Pancreas (tissue), 10 donors: Measurements from ENCODE around the gene SNCG. TPM values are rescaled to one million over a fixed set of nuclear protein-coding genes. Genes with fewer than 3 reads are reported as not detected.

Experiments
- ATAC-seq, 4 donors: fragments of 200-7000 bp; cut with Tn5 transposase; one replicate each; pipeline versions ENCODE4 v1.8.0 to v1.9.1; 2020; ENCODE audit warnings: mild to moderate bottlenecking in 4 of 4, moderate library complexity in 4 of 4
- DNase-seq, 6 donors: peaks; one replicate each; pipeline ENCODE4 v3.0.0-alpha.2; 2020
- FAIRE-seq: peaks from 2 replicates; lab custom pipeline; 2012; peaks lifted over from hg19 to GRCh38; lab: Jason Lieb, UNC
- H3K27ac ChIP-seq, 4 donors: fragments of 200-600 bp; sonication (generic); 1 replicate in 3 of 4; 2 replicates in 1 of 4; pipeline versions ENCODE4 v1.5.0 to v1.8.0; 2020
- H3K27me3 ChIP-seq, 4 donors: fragments of 200-600 bp; one replicate each; pipeline ENCODE4 v1.8.0; 2021
- H3K36me3 ChIP-seq, 3 donors: fragments of 200-600 bp; sonication (generic) in 1 of 3; one replicate each; pipeline versions ENCODE4 v1.5.0 to v1.8.0; 2020 to 2021
- H3K4me1 ChIP-seq, 3 donors: fragments of 200-600 bp; one replicate each; pipeline ENCODE4 v1.8.0; 2021
- H3K4me3 ChIP-seq, 4 donors: fragments of 200-600 bp; sonication (generic) in 2 of 4; one replicate each; pipeline versions ENCODE4 v1.5.0 to v1.8.0; 2020 to 2021
- H3K9me3 ChIP-seq, 4 donors: fragments of 200-600 bp; one replicate each; pipeline ENCODE4 v1.8.0; 2021
- CTCF ChIP-seq, 4 donors: fragments of 200-600 bp; sonication (generic) in 3 of 4; IDR thresholded peaks; one replicate each; pipeline versions ENCODE4 v1.5.0 to v1.8.0; 2021; ENCODE audit warnings: antibody characterized with exemption in 4 of 4
- WGBS, 2 donors: extraction: QIAGEN DNeasy Blood & Tissue Kit; methylation state at CpG; one replicate each; pipeline ENCODE4 v1.1.7; 2013; 5-methylcytosine and 5-hydroxymethylcytosine counted together
- intact Hi-C, 3 donors: fragments of 100-400 bp; cut with DNase I; formaldehyde crosslinking; loops; one replicate each; pipeline versions ENCODE4 v1.11.1 to v1.14.2; 2022
- polyA plus RNA-seq, 2 donors: library from polyadenylated mRNA; stranded (reverse); fragments of 200-250 nt; gene quantifications; one replicate each; pipeline ENCODE4 v1.2.3, GENCODE V29; 2013
- total RNA-seq, 6 donors: library from RNA; stranded (reverse); fragmentation: NEBNext Ultra II Directional in 4 of 6; extraction: Animal tissue kit (Norgen Biotek cat#: 25700) in 4 of 6; gene quantifications; one replicate each; pipeline versions ENCODE4 v1.2.1 to v1.2.4, GENCODE V29; 2021 to 2023
- donor health status: healthy with polysubstance abuse.
- donor health status: DM: no; HTN: no; CAD: no; lungs with moderate emphysema.
- donor health status: DM: no; HTN: no; CAD: no.
- donor health status: control.
- donor health status: control.
- donor health status: Bipolar disorder and iron deficiency.
- donor health status: DM: yes; HTN: yes; CAD: no.
- donor health status: DM: no; HTN: no; CAD: no.
- donor health status: DM: no; HTN: no; CAD: no.
- donor health status: DM: yes; HTN: yes; CAD: no.

The SNCG gene
- total and polyA plus RNA-seq, 8 donors, result 1.2 to 20.3 (median 2.2) TPM

GRCh38 chr10:86960863-86961434, 2.5 kb downstream of the SNCG start:
- peak in 2 of 6 donors; percentile 28 to 31 for DNase-seq
- no peak for TF ChIP-seq CTCF (IDR thresholded peaks at IDR 0.05)
- H3K36me3 ChIP-seq, result no peaks in the 10 kb centered on the region
- no peaks in the 10 kb centered on the region for H3K27me3 ChIP-seq
- no peaks in the 10 kb centered on the region for H3K4me1 ChIP-seq
- 52 to 55% methylated on average over 9 of the region's 9 CpGs for WGBS, 2 donors
- no peaks in the 10 kb centered on the region for H3K9me3 ChIP-seq
- no peak overlapping the region for H3K27ac ChIP-seq
- FAIRE-seq, result no peak
- no peak overlapping the region for H3K4me3 ChIP-seq
- intact Hi-C loops, result loop anchor here in 1 of 3 donors (5.0 kb wide), 1 partner anchor 269 kb away; no protein-coding TSS in a partner anchor
- peak in 1 of 4 donors; percentile 11 for ATAC-seq

- Histone ChIP-seq H3K27ac (no peak overlapping the region), H3K9me3 (no peaks in the 10 kb centered on the region), H3K4me1 (peaks cover 0 to 3% (median 0%) of the 10 kb centered on the region in 3 donors), H3K27me3 (no peaks in the 10 kb centered on the region), H3K36me3 (no peaks in the 10 kb centered on the region), H3K4me3 (no peak overlapping the region)
- WGBS, 2 donors, result 78 to 81% methylated on average over 11 to 12 of the region's 12 CpGs
- no peak for TF ChIP-seq CTCF (IDR thresholded peaks at IDR 0.05)
- intact Hi-C loops, result loop anchor here in 1 of 3 donors (5.0 kb wide), 1 partner anchor 269 kb away; no protein-coding TSS in a partner anchor
- ATAC-seq, result no peak
- no peak for FAIRE-seq
- peak in 2 of 6 donors; percentile 49 to 63 for DNase-seq
Measured at GRCh38 chr10:86961481-86962091, 3.2 kb downstream of the SNCG start.

GRCh38 chr10:86962136-86962980, 4.0 kb downstream of the SNCG start:
- intact Hi-C loops, result loop anchor here in 1 of 3 donors (5.0 kb wide), 1 partner anchor 270 kb away; no protein-coding TSS in a partner anchor
- H3K36me3 ChIP-seq, result no peaks in the 10 kb centered on the region
- no peak overlapping the region for H3K4me3 ChIP-seq
- peaks cover 0 to 5% (median 0%) of the 10 kb centered on the region in 3 donors for H3K4me1 ChIP-seq
- TF ChIP-seq CTCF (IDR thresholded peaks at IDR 0.05), result no peak
- no peak for ATAC-seq
- no peak for FAIRE-seq
- H3K9me3 ChIP-seq, result no peaks in the 10 kb centered on the region
- no peak overlapping the region for H3K27ac ChIP-seq
- H3K27me3 ChIP-seq, result no peaks in the 10 kb centered on the region
- 72 to 81% methylated on average over 6 to 7 of the region's 7 CpGs for WGBS, 2 donors
- peak in 2 of 6 donors; percentile 32 to 50 for DNase-seq

- TF ChIP-seq CTCF (IDR thresholded peaks at IDR 0.05), result no peak
- no peaks in the 10 kb centered on the region for H3K36me3 ChIP-seq
- H3K9me3 ChIP-seq, result no peaks in the 10 kb centered on the region
- no peaks in the 10 kb centered on the region for H3K27me3 ChIP-seq
- peaks cover 0 to 5% (median 0%) of the 10 kb centered on the region in 3 donors for H3K4me1 ChIP-seq
- no peak for ATAC-seq
- 83 to 87% methylated on average over 7 of the region's 7 CpGs for WGBS, 2 donors
- intact Hi-C loops, result loop anchor here in 1 of 3 donors (5.0 kb wide), 1 partner anchor 271 kb away; no protein-coding TSS in a partner anchor
- no peak for FAIRE-seq
- H3K4me3 ChIP-seq, result no peak overlapping the region
- DNase-seq, result peak in 1 of 6 donors; percentile 8
- no peak overlapping the region for H3K27ac ChIP-seq
Measured at GRCh38 chr10:86962981-86963310, 4.5 kb downstream of the SNCG start.
